Caco-2 (cell line): Measurements from ENCODE around the gene CACNB2. TPM values are rescaled to one million over a fixed set of nuclear protein-coding genes. Genes with fewer than 3 reads are reported as not detected.

Experiments used
- BruUV-seq: library from RNA; stranded (reverse); fragments of 400-500 nt; replicated peaks from 2 replicates; lab custom pipeline; 2021; lab: Mats Ljungman, UMichigan
- CTCF ChIA-PET: fragments of 300-600 bp; sonication (Branson Sonifier 250); formaldehyde crosslinking; loops from one replicate; lab custom pipeline; 2022; ENCODE audit warnings: antibody characterized with exemption; lab: Charles Lee
- POLR2A ChIA-PET: fragments of 300-600 bp; sonication (Branson Sonifier 250); formaldehyde crosslinking; loops from one replicate; lab custom pipeline; 2022; ENCODE audit warnings: antibody characterized with exemption; lab: Charles Lee
- DNase-seq, 2 experiments: peaks; one replicate each; pipeline versions ENCODE4 v3.0.0 to v3.0.0-alpha.2; 2020 to 2022
- H3K27me3 ChIP-seq: replicated peaks from 2 replicates; pipeline ENCODE4 v1.6.0; 2011; ENCODE audit warnings: low read length; ENCODE audit not compliant: control insufficient read depth, insufficient read depth
- H3K36me3 ChIP-seq: 2 replicates; pipeline ENCODE4 v1.5.1; 2011; ENCODE audit warnings: low read length; ENCODE audit not compliant: control insufficient read depth, insufficient read depth
- H3K4me1 ChIP-seq: fragments of 250-450 bp; sonication (Bioruptor Pico); 2 replicates; pipeline ENCODE4 v1.5.1; 2020; ENCODE audit warnings: mild to moderate bottlenecking
- H3K4me3 ChIP-seq: 2 replicates; pipeline ENCODE4 v1.5.1; 2011; ENCODE audit warnings: low read depth, mild to moderate bottlenecking, control low read depth, low read length
- H3K9me3 ChIP-seq: fragments of 250-450 bp; sonication (Bioruptor Pico); 2 replicates; pipeline ENCODE4 v1.5.1; 2020; ENCODE audit warnings: mild to moderate bottlenecking, moderate library complexity
- H3K27ac Mint-ChIP-seq: one replicate; pipeline ENCODE4 v1.8.0; 2022; ENCODE audit warnings: mixed read lengths; ENCODE audit not compliant: unreplicated experiment
- H3K27me3 Mint-ChIP-seq: one replicate; pipeline ENCODE4 v1.8.0; 2022; ENCODE audit warnings: mixed read lengths; ENCODE audit not compliant: insufficient read depth, unreplicated experiment
- H3K36me3 Mint-ChIP-seq: one replicate; pipeline ENCODE4 v1.8.0; 2022; ENCODE audit warnings: mild to moderate bottlenecking, mixed read lengths; ENCODE audit not compliant: insufficient read depth, unreplicated experiment
- H3K4me1 Mint-ChIP-seq: one replicate; pipeline ENCODE4 v1.8.0; 2022; ENCODE audit warnings: low read depth, mixed read lengths; ENCODE audit not compliant: unreplicated experiment
- H3K4me3 Mint-ChIP-seq: one replicate; pipeline ENCODE4 v1.8.0; 2022; ENCODE audit warnings: mild to moderate bottlenecking, moderate library complexity, mixed read lengths; ENCODE audit not compliant: unreplicated experiment
- H3K9me3 Mint-ChIP-seq: one replicate; pipeline ENCODE4 v1.8.0; 2022; ENCODE audit warnings: mixed read lengths; ENCODE audit not compliant: unreplicated experiment
- CTCF ChIP-seq, 2 experiments: fragments of 200-600 bp in 1 of 2; IDR thresholded peaks; 1 replicate in 1 of 2; 2 replicates in 1 of 2; pipeline versions ENCODE4 v1.5.1 to v1.8.0; 2011 to 2022; ENCODE audit warnings: antibody characterized with exemption in 1 of 2, control low read depth in 1 of 2, inconsistent platforms in 1 of 2, low read depth in 1 of 2, low read length in 1 of 2, mild to moderate bottlenecking in 1 of 2, moderate library complexity in 1 of 2; ENCODE audit not compliant: insufficient read depth in 1 of 2, severe bottlenecking in 1 of 2, unreplicated experiment in 1 of 2
- intact Hi-C: fragments of 100-400 bp; cut with micrococcal nuclease; formaldehyde crosslinking; loops from one replicate; pipeline ENCODE4 v1.10.0; 2022; ENCODE audit not compliant: unreplicated experiment
- total RNA-seq: library from RNA; stranded (reverse); gene quantifications from 2 replicates; pipeline ENCODE4 v1.2.3, GENCODE V29; 2022

CACNB2 gene
- total RNA-seq, 1 experiment from 2014 or later: 0.98 TPM

- no peaks in the 10 kb centered on the region for H3K36me3 ChIP-seq
- DNase-seq: no peak
- ChIA-PET CTCF (no interaction called here), POLR2A (no interaction called here)
- H3K27me3 ChIP-seq: no peaks in the 10 kb centered on the region
- no peak overlapping the region for H3K4me3 ChIP-seq
- H3K9me3 ChIP-seq: no peaks in the 10 kb centered on the region
- no peaks in the 10 kb centered on the region for H3K4me1 Mint-ChIP-seq
- peaks cover 10% of the 10 kb centered on the region for H3K4me1 ChIP-seq
- BruUV-seq: no TSS peak
- no peaks in the 10 kb centered on the region for H3K27me3 Mint-ChIP-seq
- intact Hi-C loops: no loop called here
- H3K4me3 Mint-ChIP-seq: no peak overlapping the region
- H3K36me3 Mint-ChIP-seq: no peaks in the 10 kb centered on the region
- H3K9me3 Mint-ChIP-seq: no peaks in the 10 kb centered on the region
- TF ChIP-seq CTCF (IDR thresholded peaks at IDR 0.05; ENCODE audit: insufficient read depth in 1 of 2, low read depth in 1 of 2, low read length in 1 of 2, severe bottlenecking in 1 of 2, unreplicated experiment in 1 of 2): no peak
- H3K27ac Mint-ChIP-seq: no peak overlapping the region
Observed at GRCh38 chr10:18455086-18455884, 315.1 kb downstream of the CACNB2 start.

GRCh38 chr10:18456984-18457383 lies 316.8 kb downstream of the CACNB2 start:
- CTCF ChIA-PET: no interaction called here
- POLR2A ChIA-PET: interaction anchor here (0.6 kb wide), 1 partner anchor 292 kb away, joined by 5 read pairs; no protein-coding TSS in a partner anchor
- Mint-ChIP-seq H3K27ac (no peak overlapping the region), H3K27me3 (peaks cover 2% of the 10 kb centered on the region), H3K9me3 (no peaks in the 10 kb centered on the region), H3K4me3 (no peak overlapping the region), H3K36me3 (no peaks in the 10 kb centered on the region), H3K4me1 (no peaks in the 10 kb centered on the region)
- intact Hi-C loops: no loop called here
- Histone ChIP-seq H3K9me3 (no peaks in the 10 kb centered on the region), H3K4me1 (peaks cover 10% of the 10 kb centered on the region), H3K4me3 (no peak overlapping the region), H3K36me3 (no peaks in the 10 kb centered on the region), H3K27me3 (no peaks in the 10 kb centered on the region)
- BruUV-seq: no TSS peak
- TF ChIP-seq CTCF (IDR thresholded peaks at IDR 0.05; ENCODE audit: insufficient read depth in 1 of 2, low read depth in 1 of 2, low read length in 1 of 2, severe bottlenecking in 1 of 2, unreplicated experiment in 1 of 2): no peak
- no peak for DNase-seq

GRCh38 chr10:18460032-18460431 lies 319.8 kb downstream of the CACNB2 start:
- Histone ChIP-seq H3K4me1 (peaks cover 9% of the 10 kb centered on the region), H3K36me3 (no peaks in the 10 kb centered on the region), H3K9me3 (no peaks in the 10 kb centered on the region), H3K27me3 (no peaks in the 10 kb centered on the region), H3K4me3 (no peak overlapping the region)
- TF ChIP-seq CTCF (IDR thresholded peaks at IDR 0.05; ENCODE audit: insufficient read depth in 1 of 2, low read depth in 1 of 2, low read length in 1 of 2, severe bottlenecking in 1 of 2, unreplicated experiment in 1 of 2): no peak
- Mint-ChIP-seq H3K27me3 (peaks cover 2% of the 10 kb centered on the region), H3K4me1 (no peaks in the 10 kb centered on the region), H3K4me3 (no peak overlapping the region), H3K36me3 (no peaks in the 10 kb centered on the region), H3K27ac (no peak overlapping the region), H3K9me3 (no peaks in the 10 kb centered on the region)
- intact Hi-C loops: no loop called here
- POLR2A ChIA-PET: no interaction called here
- no peak for DNase-seq
- CTCF ChIA-PET: interaction anchor here (1.4 kb wide), 1 partner anchor 13 kb away, joined by 4 read pairs; no protein-coding TSS in a partner anchor
- BruUV-seq: no TSS peak
